NCI-H345 (cell line): ENCODE measurements around the gene AHCYL2.
"Not testable (repeated sequence)": the region's sequence is repeated elsewhere in the genome, so short reads cannot be mapped to it uniquely, and the experiment has no call there.

Experiments used
- DNase-seq: peaks from one replicate; lab custom pipeline; 2025; lab: John Stamatoyannopoulos, UW

AHCYL2 gene

DNA sequence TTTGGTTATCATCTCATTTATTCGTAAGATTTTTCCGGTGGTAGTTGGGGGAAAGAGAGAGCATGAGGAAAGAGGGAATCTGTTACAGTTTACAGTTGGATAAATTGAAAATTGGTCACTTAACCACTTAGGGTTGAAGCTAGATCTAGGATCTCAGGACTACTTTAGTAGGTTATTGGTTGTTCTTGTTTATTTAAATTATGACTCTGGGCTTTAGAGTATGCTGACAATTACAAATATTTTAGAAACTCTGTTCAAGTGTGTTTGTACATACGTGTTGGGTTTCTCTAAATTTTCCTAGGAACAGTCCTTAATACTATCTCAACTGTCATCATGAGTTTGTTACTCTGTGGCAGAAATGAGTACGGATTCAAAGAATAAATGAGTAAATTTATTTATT, 160.8 kb downstream of the AHCYL2 start:
- no peak for DNase-seq

DNA sequence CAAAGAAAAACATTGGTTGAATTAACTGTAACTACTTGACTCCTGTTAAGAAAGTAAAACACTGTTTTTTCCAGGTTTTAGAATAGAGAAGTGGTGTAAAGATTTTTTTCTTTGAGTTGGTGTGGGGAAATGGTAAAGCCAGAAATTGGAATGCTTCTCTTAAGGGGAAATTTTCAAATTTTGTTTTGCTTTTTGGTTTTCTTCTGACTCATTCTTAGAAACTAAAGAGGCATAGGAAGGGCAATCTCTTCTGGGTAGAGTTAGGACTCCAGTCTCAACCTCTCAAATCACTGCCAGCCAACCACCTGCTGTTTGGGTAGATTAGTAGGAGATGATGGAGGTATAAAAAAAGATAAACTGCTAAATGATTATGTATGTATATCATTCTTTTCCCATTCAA, 161.7 kb downstream of the AHCYL2 start:
- DNase-seq: no peak

GRCh38 chr7:129387537-129387936, 162.7 kb downstream of the AHCYL2 start:
- no peak for DNase-seq

DNA sequence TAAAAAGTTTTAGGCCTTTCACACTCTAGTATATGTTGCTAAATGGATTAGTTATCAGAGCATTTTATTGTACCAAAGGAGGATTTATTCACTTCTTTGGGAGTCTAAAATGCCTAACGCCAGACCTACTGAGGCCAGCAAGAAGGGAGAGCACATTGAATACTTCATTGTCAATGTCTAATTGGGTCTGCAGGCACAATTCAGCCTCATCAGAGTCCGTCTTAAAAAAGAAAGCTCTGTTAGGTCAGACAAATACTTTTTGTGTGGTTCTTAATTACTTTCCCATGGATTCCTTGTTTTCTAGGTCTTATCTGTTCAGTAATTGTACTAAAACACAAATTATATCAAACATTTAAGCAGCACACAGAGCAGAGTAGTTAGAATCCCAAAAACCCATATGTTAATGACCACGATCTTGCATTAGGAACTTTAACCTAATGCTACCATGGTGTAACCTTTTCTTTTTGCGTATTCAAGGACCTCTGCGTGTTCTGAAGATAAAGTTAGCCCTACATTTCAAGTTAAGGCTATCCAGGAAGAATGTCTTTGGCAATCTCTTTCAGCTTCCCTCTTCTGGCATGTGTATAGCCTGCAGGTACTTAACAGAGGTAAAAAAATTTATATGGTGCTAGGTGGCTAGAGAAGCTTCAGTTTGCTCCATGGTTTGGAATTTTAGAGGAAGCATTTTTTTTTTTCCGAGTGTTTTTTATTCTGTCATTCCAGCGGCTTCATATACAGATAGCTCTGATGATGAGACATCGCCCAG, 163.7 kb downstream of the AHCYL2 start:
- DNase-seq: no peak

GRCh38 chr7:129389829-129390228, 165.0 kb downstream of the AHCYL2 start:
- DNase-seq: no peak

DNA sequence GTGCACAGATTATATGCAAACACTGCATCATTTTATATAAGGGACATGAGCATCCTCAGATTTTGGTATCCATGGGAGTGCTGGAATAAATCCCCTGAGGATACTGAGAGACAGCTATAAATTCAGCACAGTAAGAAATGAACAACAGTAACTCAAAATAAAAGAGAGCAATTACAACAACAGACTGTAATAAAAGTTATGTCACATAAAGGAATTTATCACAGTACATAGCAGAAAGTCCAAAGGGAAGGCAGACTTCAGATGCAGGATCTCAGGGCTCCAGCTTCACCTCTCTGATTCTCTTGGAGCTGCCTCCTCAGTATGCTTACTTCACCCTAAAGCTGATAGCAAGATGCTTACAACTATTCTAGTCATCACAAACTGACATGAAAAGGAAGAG, 165.5 kb downstream of the AHCYL2 start:
- no peak for DNase-seq

DNA sequence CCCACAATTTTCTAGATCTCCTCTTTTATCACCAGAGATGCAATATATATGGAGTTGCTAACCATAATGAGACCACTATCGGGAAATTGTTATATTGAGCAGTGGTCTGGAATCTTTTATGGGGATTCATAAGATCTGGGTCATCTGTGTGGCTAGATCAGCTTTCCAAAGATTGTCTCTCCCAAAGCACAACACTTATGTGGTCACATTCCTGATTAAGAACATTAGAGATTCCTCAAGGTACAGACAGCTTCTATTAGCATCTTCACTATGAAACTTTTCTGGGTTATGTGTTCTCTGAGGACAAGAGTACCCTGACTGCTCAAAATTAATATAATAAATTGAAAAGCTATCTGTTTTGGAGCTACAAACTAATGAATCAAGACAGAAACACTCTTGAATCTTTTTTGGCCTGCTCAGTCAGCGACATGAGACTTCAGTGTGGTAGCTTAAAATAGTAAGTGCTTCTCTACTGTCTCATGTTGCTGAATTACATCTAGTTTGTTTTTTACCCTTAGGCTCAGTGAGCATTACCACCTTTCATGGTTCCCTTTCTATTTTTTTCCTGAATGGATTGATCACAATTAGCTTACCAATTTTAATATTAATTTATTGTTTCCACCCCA, 166.8 kb downstream of the AHCYL2 start:
- no peak for DNase-seq

DNA sequence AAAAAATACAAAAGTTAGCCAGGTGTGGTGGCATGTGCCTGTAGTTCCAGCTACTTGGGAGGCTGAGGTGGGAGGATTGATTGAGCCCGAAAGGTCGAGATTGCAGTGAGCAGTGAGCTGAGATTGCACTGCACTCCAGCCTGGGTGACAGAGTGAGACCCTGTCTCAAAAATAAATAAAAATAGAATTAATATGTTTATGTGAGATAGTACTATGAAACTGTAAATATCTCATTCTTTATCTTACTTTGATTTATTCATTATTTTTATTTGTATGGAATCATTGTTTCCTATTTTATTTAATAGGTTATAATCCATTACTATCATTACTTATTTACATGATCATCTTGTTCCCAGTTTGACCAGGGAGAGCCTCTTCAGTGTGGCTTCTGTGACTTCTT, 168.4 kb downstream of the AHCYL2 start:
- no peak for DNase-seq

DNA sequence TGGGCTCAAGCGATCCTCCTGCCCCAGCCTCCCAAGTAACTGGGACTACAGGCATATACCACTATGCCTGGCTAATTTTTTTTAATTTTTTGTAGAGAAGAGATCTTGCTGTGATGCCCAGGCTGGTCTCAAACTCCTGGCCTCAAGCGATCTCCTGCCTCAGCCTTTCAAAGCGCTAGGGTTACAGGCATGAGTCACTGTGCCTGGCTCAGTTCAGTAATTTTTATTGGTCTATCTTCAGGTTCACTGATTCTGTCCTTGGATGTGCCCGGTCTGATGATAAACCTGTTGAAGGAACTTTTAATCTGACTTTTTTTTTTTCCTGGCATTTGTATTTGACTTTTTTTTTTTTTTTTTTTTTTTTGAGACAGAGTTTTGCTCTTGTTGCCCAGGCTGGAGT, 169.3 kb downstream of the AHCYL2 start:
- DNase-seq: no peak

DNA sequence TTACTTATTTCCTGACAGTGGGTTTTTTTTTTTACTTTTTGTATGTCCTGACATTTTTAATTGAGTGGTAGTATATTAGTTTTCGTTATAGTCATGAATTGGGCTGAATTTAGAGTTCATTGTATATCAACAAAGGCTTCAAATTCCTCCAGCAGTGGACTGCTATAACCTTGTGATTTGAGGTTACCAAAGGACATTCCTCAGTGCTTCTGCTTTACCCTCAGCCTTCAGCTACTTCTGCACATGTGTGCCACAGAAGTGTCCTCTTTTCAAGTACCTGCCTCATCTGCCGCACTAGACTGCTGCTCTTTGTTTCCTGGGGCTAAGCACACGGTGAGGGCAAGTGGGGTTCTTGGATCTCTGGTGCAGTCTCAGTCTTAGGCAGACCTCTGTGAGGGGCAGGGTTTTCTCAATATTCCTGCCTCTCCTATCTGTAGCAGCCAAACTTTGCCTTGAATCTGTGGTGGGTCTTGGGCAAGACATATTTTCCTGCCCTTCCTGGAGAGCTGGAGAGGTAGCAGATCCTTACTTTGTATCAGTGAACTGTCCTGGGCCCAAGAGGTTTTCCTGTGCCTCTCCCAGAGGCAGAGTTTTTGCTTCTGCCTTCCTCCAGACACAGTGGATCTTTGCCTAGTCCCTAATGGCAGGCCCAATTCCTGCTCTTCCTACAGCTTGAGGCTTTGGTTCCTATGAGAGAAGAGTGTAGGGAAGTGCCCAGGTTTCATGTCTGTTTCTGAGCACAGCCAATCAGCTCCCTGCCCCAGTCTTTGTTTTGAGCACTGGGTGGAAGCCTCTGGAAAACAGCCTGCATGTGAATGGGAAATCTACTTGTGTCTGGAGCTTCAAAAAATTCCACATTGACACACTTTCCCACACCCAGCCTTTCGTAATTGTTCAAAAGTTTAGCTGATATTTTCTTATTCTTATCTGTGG, 170.4 kb downstream of the AHCYL2 start:
- no peak for DNase-seq

DNA sequence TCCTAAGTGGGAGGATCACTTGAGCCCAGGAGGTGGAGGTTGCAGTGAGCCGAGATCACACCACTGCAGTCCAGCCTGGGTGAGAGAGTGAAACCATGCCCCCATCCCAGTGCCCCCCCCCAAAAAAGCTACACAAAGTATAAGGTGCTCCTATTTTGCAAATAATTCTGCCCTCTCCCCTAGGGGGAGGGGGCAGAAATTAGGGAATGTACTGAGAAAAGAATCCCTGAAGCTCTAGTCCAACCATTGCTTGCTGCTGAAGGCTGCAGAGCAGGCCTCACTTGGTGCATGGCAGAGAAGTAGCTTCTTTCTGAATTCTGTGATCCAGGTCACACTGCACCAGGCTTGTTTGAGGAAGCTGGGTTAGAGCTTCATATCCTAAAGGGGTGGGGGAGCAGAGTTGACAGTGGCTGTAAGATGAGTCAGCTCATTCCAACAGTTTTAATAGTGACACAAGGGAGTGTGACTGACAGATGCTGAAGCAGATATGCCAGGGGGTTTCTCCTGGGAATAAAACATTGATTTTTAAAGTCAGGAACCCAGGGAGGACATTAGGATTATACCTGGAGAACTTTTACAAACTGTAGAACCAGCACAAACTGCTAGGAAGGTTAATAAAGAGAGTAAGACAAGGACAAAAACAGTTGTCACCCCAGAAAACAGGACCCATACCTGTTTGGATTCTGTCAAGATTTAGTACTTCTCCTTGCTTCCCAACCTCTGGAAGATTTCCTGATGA, 176.6 kb downstream of the AHCYL2 start:
- DNase-seq: no peak

GRCh38 chr7:129401967-129402860, 177.4 kb downstream of the AHCYL2 start:
- DNase-seq: no peak

GRCh38 chr7:129405527-129405926, 180.7 kb downstream of the AHCYL2 start:
- DNase-seq: no peak

- DNase-seq: not testable (repeated sequence)
Measured at GRCh38 chr7:129410238-129410637, 185.4 kb downstream of the AHCYL2 start.

DNA sequence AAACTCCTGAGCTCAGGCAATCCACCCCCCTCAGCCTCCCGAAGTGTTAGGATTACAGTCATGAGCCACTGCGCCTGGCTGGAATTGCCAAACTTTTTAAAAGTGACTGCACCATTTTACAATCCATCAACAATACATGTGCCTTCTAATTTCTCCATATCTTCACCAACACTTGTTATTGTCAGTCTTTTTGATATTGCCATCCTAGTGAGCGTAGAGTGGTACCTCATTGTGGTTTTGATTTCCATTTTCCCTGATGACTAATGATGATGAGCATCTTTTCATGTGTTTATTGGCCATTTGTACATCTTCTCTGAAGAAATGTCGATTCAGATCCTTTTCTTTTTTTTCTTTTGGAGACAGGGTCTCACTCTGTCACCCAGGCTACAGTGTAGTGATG, 187.7 kb downstream of the AHCYL2 start:
- no peak for DNase-seq

- no peak for DNase-seq
Measured at GRCh38 chr7:129417073-129417472, 192.2 kb downstream of the AHCYL2 start.

DNA sequence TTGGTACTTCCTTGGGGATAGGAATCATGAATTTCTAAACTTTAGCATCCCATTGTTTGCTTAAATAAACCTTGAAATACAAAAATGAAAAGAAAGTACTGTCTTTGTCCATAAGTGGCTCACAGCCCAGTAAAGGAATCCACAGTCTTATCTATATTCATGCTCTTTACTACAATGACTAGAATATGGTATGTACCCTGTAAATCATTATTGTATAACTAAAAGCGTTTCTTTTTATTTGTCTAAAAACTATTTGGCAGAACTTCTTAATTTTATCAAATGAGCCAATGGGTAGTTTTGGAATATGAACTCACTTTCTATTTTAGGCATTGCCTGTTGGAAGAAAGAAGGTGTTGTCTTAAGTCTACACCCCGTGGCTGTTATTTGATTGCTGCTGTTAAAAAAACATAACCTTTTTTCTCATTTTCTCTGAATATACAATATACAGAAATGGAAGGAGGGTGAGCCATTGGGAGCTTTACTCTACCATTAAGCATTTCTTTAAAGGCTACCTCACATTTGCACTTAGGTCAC, 197.0 kb downstream of the AHCYL2 start:
- DNase-seq: no peak

GRCh38 chr7:129422727-129423126, 197.9 kb downstream of the AHCYL2 start:
- DNase-seq: no peak

DNA sequence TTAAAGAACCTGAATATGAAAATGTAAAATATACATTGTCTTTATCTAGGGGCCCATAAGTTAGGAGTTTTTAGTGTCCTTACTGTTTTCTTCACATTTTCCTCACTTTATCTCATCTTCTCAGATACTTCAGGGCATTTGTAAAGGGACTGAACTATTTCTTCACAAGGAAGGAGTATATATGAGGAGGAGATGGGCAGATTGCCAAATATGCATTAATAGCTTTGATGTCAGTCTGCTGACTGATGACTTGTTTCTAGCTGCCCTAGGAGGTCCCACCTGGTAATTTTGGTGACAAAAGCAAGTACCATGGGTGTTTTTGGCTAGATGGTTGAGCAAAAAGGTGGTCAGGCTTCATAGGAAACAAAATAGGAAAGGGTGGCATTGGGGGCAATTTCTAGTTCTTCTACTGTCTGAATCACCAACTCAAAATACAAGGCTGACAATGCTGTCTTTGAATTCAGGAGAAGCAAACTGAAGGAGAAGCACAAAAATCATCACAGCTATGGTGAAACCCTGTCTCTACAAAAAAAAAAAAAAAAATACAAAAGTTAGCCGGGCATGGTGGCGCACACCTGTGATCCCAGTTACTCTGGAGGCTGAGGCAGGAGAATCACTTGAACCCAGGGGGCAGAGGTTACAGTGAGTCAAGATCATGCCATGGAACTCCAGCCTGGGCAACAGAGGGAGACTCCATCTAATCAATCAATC, 199.0 kb downstream of the AHCYL2 start:
- DNase-seq: no peak

DNA sequence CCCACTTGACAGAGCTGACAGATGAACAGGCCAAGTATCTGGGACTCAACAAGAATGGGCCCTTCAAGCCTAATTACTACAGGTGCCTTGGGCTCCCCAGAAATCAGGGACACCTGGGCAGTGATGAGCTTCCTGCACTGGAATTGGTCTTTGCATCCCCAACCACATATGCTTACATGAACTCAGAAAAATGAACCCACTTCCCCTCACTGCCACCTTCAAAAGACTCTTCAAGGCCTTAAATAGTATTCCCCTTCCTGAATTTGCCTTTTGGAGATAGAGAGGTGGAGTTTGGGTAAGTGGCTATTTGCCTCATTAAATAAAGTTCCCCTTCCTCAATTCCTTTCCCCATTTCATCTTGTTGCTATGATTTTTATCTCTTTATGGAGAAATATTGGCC, 201.7 kb downstream of the AHCYL2 start:
- DNase-seq: no peak
